Neural cell (in vitro differentiated cells): ENCODE results near the gene CEP55.

Source experiments
- CTCF ChIP-seq: fragments of 450-650 bp; IDR thresholded peaks from 2 replicates; pipeline ENCODE4 v1.5.1; 2014; ENCODE audit warnings: antibody characterized with exemption, mild to moderate bottlenecking, moderate library complexity; ENCODE audit not compliant: poor library complexity, severe bottlenecking
- EP300 ChIP-seq: fragments of 450-650 bp; conservative IDR thresholded peaks from 2 replicates; pipeline ENCODE4 v1.6.1; 2014; ENCODE audit warnings: antibody characterized with exemption, mild to moderate bottlenecking, moderate library complexity; ENCODE audit not compliant: poor library complexity, severe bottlenecking
- EZH2 ChIP-seq: fragments of 200-600, 300-800 bp; shearing (Covaris generic), sonication (generic); IDR thresholded peaks from 2 replicates; pipeline ENCODE4 v1.6.1; 2014; ENCODE audit warnings: antibody characterized with exemption, low read length, borderline replicate concordance, mild to moderate bottlenecking; ENCODE audit not compliant: insufficient read depth, poor library complexity, severe bottlenecking
- MXI1 ChIP-seq: fragments of 450-650 bp; conservative IDR thresholded peaks from 2 replicates; pipeline ENCODE4 v1.6.1; 2014; ENCODE audit warnings: antibody characterized with exemption, mild to moderate bottlenecking; ENCODE audit not compliant: poor library complexity, severe bottlenecking
- POLR2AphosphoS5 ChIP-seq: IDR thresholded peaks from 2 replicates; pipeline ENCODE4 v1.6.1; 2012
- RAD21 ChIP-seq: fragments of 450-650 bp; conservative IDR thresholded peaks from 2 replicates; pipeline ENCODE4 v1.6.1; 2014; ENCODE audit warnings: antibody characterized with exemption, mild to moderate bottlenecking, moderate library complexity
- REST ChIP-seq: IDR thresholded peaks from 2 replicates; pipeline ENCODE4 v1.6.1; 2012; ENCODE audit warnings: borderline replicate concordance
- SMC3 ChIP-seq: fragments of 450-650 bp; conservative IDR thresholded peaks from 2 replicates; pipeline ENCODE4 v1.6.1; 2014; ENCODE audit warnings: antibody characterized with exemption, mild to moderate bottlenecking, moderate library complexity; ENCODE audit not compliant: poor library complexity

- TF ChIP-seq EZH2 = no peak
- TF ChIP-seq CTCF = no peak
- TF ChIP-seq EP300 = no peak
- TF ChIP-seq SMC3 = no peak
- no peak for TF ChIP-seq MXI1
- no peak for TF ChIP-seq RAD21
- TF ChIP-seq REST = no peak
- no peak for TF ChIP-seq POLR2AphosphoS5
These were observed 35.2 kb upstream of the CEP55 start for GRCh38 chr10:93461109-93461806.
